HepG2 (cell line): ENCODE measurements around the gene FHDC1.

Experiments
- BRF2 ChIP-seq: sonication (generic); formaldehyde crosslinking; IDR thresholded peaks from 2 replicates; pipeline ENCODE4 v1.8.1; 2022; ENCODE audit warnings: mild to moderate bottlenecking, missing genetic modification reagents
- CTCF ChIP-seq: sonication (generic); formaldehyde crosslinking; IDR thresholded peaks from 2 replicates; pipeline ENCODE4 v1.5.0; 2020; ENCODE audit warnings: mild to moderate bottlenecking, missing genetic modification reagents, moderate library complexity
- FOSL1 ChIP-seq: sonication (generic); formaldehyde crosslinking; IDR thresholded peaks from 2 replicates; pipeline ENCODE4 v1.9.0; 2021; ENCODE audit warnings: missing genetic modification reagents, borderline replicate concordance
- KAT7 ChIP-seq: IDR thresholded peaks from 2 replicates; pipeline ENCODE4 v1.6.1; 2018; ENCODE audit warnings: borderline replicate concordance, missing compliant biosample characterization
- POLR2AphosphoS2 ChIP-seq: IDR thresholded peaks from 2 replicates; pipeline ENCODE4 v1.6.1; 2011; ENCODE audit warnings: low read depth, low read length, improper control_type of control experiment
- RNF2 ChIP-seq: fragments of 450-650 bp; conservative IDR thresholded peaks from 2 replicates; pipeline ENCODE4 v1.6.1; 2016; ENCODE audit warnings: low read depth
- TCF12 ChIP-seq, 2 experiments: fragments of 450-650 bp in 1 of 2; sonication (generic) in 1 of 2; formaldehyde crosslinking in 1 of 2; IDR thresholded peaks; 2 replicates each; pipeline versions ENCODE4 v1.6.1 to v1.8.0; 2017 to 2022; ENCODE audit warnings: antibody characterized with exemption in 1 of 2, mild to moderate bottlenecking in 1 of 2, missing genetic modification reagents in 1 of 2, moderate library complexity in 1 of 2
- ZBTB33 ChIP-seq: sonication (generic); formaldehyde crosslinking; IDR thresholded peaks from 2 replicates; pipeline ENCODE4 v1.4.0; 2020; ENCODE audit warnings: missing genetic modification reagents
- ZMAT5 ChIP-seq: sonication (generic); formaldehyde crosslinking; IDR thresholded peaks from 2 replicates; pipeline ENCODE4 v1.5.0; 2020; ENCODE audit warnings: mild to moderate bottlenecking, low read depth, missing genetic modification reagents, borderline replicate concordance
- ZNF331 ChIP-seq: sonication (generic); formaldehyde crosslinking; IDR thresholded peaks from 2 replicates; pipeline ENCODE4 v1.4.0; 2020; ENCODE audit warnings: missing genetic modification reagents

- no peak for TF ChIP-seq BRF2 (CRISPR knock-in tag)
- TF ChIP-seq CTCF (CRISPR knock-in tag) = no peak
- no peak for TF ChIP-seq ZBTB33
- TF ChIP-seq ZNF331 (CRISPR knock-in tag) = no peak
- TF ChIP-seq KAT7 (CRISPR knock-in tag) = no peak
- no peak for TF ChIP-seq POLR2AphosphoS2
- TF ChIP-seq FOSL1 (CRISPR knock-in tag) = no peak
- no peak for TF ChIP-seq ZMAT5
- TF ChIP-seq RNF2 = no peak
- TF ChIP-seq TCF12 (IDR thresholded peaks at IDR 0.05) = no peak
- no peak for TF ChIP-seq TCF12 (CRISPR knock-in tag; IDR thresholded peaks at IDR 0.05)
These were observed 6.2 kb upstream of the FHDC1 start for GRCh38 chr4:152929888-152930287.
